HL-60 (cell line): Measurements from ENCODE around the gene AGTRAP.

ENCODE experiments used
- DNase-seq, 2 experiments: peaks; one replicate each; pipeline ENCODE4 v3.0.0-alpha.2; 2010 to 2020; ENCODE audit warnings: low read depth in 1 of 2, low spot score in 1 of 2
- H3K27ac ChIP-seq: fragments of 250-450 bp; sonication (Bioruptor Pico); replicated peaks from 2 replicates; pipeline ENCODE4 v1.5.1; 2020; ENCODE audit warnings: mild to moderate bottlenecking, moderate library complexity
- H3K27me3 ChIP-seq: fragments of 250-450 bp; sonication (Bioruptor Pico); 2 replicates; pipeline ENCODE4 v1.5.1; 2021; ENCODE audit warnings: mild to moderate bottlenecking, moderate library complexity; ENCODE audit not compliant: insufficient read depth, poor library complexity, severe bottlenecking
- H3K4me3 ChIP-seq: replicated peaks from 2 replicates; pipeline ENCODE4 v1.5.1; 2011; ENCODE audit warnings: mild to moderate bottlenecking, control low read depth, low read length; ENCODE audit not compliant: insufficient read depth
- GABPA ChIP-seq: IDR thresholded peaks from 2 replicates; pipeline ENCODE4 v1.6.1; 2012; ENCODE audit warnings: low read depth
- POLR2AphosphoS5 ChIP-seq: IDR thresholded peaks from 2 replicates; pipeline ENCODE4 v1.6.1; 2012; ENCODE audit warnings: low read depth
- REST ChIP-seq: IDR thresholded peaks from 2 replicates; pipeline ENCODE4 v1.6.1; 2012; ENCODE audit warnings: low read depth; ENCODE audit not compliant: insufficient replicate concordance
- SPI1 ChIP-seq: IDR thresholded peaks from 2 replicates; pipeline ENCODE4 v1.6.1; 2012; ENCODE audit warnings: low read depth, mild to moderate bottlenecking, borderline replicate concordance
- TF ChIP-seq, protein P1 (sequence below): IDR thresholded peaks from one replicate; pipeline ENCODE4 v1.5.1; 2011; ENCODE audit warnings: low read length, control low read depth, inconsistent platforms; ENCODE audit not compliant: insufficient read depth

The AGTRAP gene

GRCh38 chr1:11790101-11790879 is 54.4 kb downstream of the AGTRAP start:
- TF ChIP-seq GABPA (no peak), POLR2AphosphoS5 (no peak), REST (no peak), SPI1 (no peak)
- TF ChIP-seq, protein P1, sequence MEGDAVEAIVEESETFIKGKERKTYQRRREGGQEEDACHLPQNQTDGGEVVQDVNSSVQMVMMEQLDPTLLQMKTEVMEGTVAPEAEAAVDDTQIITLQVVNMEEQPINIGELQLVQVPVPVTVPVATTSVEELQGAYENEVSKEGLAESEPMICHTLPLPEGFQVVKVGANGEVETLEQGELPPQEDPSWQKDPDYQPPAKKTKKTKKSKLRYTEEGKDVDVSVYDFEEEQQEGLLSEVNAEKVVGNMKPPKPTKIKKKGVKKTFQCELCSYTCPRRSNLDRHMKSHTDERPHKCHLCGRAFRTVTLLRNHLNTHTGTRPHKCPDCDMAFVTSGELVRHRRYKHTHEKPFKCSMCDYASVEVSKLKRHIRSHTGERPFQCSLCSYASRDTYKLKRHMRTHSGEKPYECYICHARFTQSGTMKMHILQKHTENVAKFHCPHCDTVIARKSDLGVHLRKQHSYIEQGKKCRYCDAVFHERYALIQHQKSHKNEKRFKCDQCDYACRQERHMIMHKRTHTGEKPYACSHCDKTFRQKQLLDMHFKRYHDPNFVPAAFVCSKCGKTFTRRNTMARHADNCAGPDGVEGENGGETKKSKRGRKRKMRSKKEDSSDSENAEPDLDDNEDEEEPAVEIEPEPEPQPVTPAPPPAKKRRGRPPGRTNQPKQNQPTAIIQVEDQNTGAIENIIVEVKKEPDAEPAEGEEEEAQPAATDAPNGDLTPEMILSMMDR: no peak

DNA sequence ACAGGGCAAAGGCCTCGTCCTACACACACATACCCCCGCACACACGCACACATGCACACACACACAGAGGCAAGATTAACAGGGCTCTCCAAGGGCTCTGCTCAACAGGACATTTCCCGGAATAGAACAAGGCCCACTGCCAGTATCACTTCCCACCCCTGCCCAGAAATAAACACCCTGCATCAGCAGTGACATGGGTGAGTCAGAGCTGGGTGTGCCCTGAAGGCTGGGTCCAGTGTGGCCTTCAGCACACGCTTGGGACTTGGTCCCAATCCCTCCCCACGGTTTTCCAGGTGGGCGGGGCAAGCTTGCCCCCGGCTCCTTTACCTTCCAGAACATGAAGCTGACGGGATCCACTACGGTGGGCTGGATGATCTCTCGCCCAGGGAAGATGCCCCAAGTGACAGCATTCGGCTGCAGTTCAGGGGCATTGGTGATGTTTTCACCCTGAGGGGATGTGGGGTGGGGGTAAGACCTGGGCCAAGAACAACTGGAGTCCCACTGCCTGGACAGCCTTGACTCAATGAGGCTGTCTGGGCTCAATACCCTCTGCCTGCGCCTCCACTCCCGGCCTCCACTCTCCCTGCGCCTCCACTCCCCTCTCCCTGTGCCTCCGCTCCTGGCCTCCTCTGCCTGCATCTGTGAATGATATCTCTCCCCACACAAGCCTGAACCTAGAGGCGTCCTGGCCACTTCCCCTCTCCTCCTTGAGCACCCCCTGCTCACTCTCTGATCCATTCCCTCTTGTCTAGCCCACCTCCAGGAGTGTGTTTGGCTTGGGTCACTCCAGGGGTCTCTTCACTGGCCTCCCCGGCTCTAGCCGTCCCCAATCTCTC is 55.2 kb downstream of the AGTRAP start:
- Histone ChIP-seq H3K27ac (no peak overlapping the region), H3K4me3 (no peak overlapping the region), H3K27me3 (no peaks in the 10 kb centered on the region)
- TF ChIP-seq GABPA: no peak
- TF ChIP-seq, protein P1: no peak
- no peak for TF ChIP-seq SPI1
- TF ChIP-seq REST: no peak
- no peak for TF ChIP-seq POLR2AphosphoS5
- DNase-seq: no peak

More at GRCh38 chr1:11790101-11790879, 54.4 kb downstream of the AGTRAP start:
- no peak for DNase-seq
- H3K27me3 ChIP-seq: no peaks in the 10 kb centered on the region
- no peak overlapping the region for H3K4me3 ChIP-seq
- no peak overlapping the region for H3K27ac ChIP-seq

DNA sequence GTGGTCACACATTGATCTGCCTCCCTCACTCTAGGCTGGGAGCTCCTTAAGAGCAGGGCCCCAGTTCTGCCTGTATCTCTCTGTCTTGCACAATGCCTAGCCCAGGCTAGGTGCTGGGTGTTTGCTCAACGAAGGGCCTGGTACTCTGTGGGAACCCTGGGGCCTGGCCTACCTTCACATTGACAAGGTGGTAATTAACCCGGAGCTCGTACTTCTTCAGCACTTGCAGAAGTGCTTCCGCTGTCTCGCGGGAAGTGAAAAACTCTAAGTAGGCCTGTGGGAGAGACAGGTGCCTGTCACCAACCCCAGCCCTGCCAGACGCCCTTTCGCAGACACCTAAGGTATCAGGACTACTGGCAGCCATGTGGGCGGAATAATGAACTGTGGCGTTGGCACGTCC is 56.2 kb downstream of the AGTRAP start:
- H3K4me3 ChIP-seq: no peak overlapping the region
- no peaks in the 10 kb centered on the region for H3K27me3 ChIP-seq
- no peak for DNase-seq
- no peak for TF ChIP-seq REST
- TF ChIP-seq SPI1: no peak
- TF ChIP-seq, protein P1: no peak
- no peak for TF ChIP-seq GABPA
- TF ChIP-seq POLR2AphosphoS5: no peak
- no peak overlapping the region for H3K27ac ChIP-seq
